SK-N-MC (cell line): ENCODE results near the gene COQ8A.

Experiments
- EZH2 ChIP-seq: fragments of 200-600 bp; sonication (generic); IDR thresholded peaks from one replicate; pipeline ENCODE4 v1.6.1; 2017; ENCODE audit warnings: antibody characterized with exemption
- POLR2AphosphoS5 ChIP-seq: IDR thresholded peaks from 2 replicates; pipeline ENCODE4 v1.6.1; 2012; ENCODE audit warnings: mild to moderate bottlenecking, low read depth, low read length, borderline replicate concordance

DNA sequence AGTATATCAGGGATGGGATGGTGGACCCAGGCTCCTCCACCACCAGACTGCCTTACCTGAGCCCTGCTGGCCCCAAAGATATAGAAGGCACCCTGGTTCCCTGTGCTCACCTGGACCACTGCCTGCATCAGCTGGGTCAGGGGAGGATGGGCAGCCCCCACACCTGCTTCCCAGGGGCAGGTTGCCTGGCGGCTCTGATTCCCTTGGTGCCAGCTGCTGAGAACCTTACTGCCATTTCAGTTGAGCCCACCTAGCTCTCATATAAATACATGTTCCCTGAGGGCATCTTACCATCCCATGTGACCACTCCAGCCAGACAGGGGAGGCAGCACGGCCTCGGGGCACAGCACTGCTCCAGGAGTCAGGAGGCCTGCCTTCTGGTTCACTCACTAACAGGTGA is 45.3 kb upstream of the COQ8A start:
- TF ChIP-seq POLR2AphosphoS5 (no peak), EZH2 (no peak)
